ENCODE measurements around the gene UFSP1.

DNA sequence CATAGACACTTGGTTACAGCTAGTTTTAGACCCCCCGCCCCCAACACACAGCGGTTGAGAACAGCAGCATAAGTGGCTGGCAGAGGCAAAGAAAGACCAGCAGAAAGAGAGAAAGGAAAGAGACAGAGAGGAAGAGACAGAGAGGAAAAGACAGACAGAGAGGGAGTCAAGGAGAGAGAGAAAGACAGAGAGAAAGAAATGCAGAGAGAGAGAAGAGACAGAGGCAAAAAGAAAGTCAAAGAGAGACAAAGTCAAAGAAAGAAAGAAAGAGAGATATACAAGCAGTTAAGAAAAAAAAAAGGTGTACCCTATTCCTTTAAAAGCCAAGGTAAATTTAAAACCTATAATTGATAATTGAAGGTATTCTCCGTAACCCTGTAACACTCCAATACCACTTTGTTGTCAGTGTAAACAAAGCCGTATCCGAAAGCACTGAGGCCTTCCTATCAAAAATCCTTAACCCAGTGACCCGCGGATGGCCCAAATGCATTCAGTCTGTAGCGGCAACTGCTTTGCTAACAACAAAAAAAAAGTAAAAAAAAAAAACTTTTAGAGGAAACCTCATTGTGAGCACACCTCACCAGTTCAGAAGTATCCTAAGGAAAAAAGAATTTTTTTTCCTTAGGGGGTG is 48.9 kb downstream of the UFSP1 start:
- TF ChIP-seq, protein P1, sequence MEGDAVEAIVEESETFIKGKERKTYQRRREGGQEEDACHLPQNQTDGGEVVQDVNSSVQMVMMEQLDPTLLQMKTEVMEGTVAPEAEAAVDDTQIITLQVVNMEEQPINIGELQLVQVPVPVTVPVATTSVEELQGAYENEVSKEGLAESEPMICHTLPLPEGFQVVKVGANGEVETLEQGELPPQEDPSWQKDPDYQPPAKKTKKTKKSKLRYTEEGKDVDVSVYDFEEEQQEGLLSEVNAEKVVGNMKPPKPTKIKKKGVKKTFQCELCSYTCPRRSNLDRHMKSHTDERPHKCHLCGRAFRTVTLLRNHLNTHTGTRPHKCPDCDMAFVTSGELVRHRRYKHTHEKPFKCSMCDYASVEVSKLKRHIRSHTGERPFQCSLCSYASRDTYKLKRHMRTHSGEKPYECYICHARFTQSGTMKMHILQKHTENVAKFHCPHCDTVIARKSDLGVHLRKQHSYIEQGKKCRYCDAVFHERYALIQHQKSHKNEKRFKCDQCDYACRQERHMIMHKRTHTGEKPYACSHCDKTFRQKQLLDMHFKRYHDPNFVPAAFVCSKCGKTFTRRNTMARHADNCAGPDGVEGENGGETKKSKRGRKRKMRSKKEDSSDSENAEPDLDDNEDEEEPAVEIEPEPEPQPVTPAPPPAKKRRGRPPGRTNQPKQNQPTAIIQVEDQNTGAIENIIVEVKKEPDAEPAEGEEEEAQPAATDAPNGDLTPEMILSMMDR (IDR thresholded peaks at IDR 0.05), result no peak
- TF ChIP-seq POLR2A (IDR thresholded peaks at IDR 0.05), result no peak
